Motor neuron (in vitro differentiated cells): ENCODE data around the gene OTUD4. TPM values are rescaled to one million over a fixed set of nuclear protein-coding genes. Genes with fewer than 3 reads are reported as not detected.
"Not testable (repeated sequence)": the region's sequence is repeated elsewhere in the genome, so short reads cannot be mapped to it uniquely, and the experiment has no call there.

Experiments
- ATAC-seq, 8 experiments: fragments of 200-7000 bp; cut with Tn5 transposase; replicated peaks in 6 of 8; 2 replicates each; pipeline ENCODE4 v1.8.0; 2021; ENCODE audit warnings: mild to moderate bottlenecking in 8 of 8, moderate library complexity in 8 of 8
- H3K27ac ChIP-seq, 2 donors: fragments of 250-450 bp; sonication (Bioruptor Pico); 2 replicates each; pipeline ENCODE4 v1.9.0; 2021; ENCODE audit warnings: antibody characterized with exemption in 2 of 2, mild to moderate bottlenecking in 2 of 2, moderate library complexity in 1 of 2
- H3K4me1 ChIP-seq, 2 donors: fragments of 250-450 bp; sonication (Bioruptor Pico); replicated peaks in 1 of 2; 2 replicates each; pipeline ENCODE4 v1.6.1; 2021; ENCODE audit warnings: antibody characterized with exemption in 2 of 2, mild to moderate bottlenecking in 2 of 2, moderate library complexity in 1 of 2
- H3K4me3 ChIP-seq, 5 donors: fragments of 250-450 bp; sonication (Bioruptor Pico); 2 replicates each; pipeline ENCODE4 v1.9.0; 2021; ENCODE audit warnings: antibody characterized with exemption in 5 of 5, mild to moderate bottlenecking in 5 of 5, moderate library complexity in 4 of 5
- WGBS, 10 experiments: fragments of 450-650 bp; shearing (Covaris generic); methylation state at CpG; one replicate each; pipeline ENCODE4 v1.0.0; 2022; 5-methylcytosine and 5-hydroxymethylcytosine counted together
- in situ Hi-C, 9 experiments: fragments of 400-800 bp; cut with MboI; loops; one replicate each; pipeline ENCODE4 v1.15.0; 2021; ENCODE audit warnings: low sequenced_read_pairs in 9 of 9, low pct_unique_long_range_greater_than_20kb in 2 of 9; ENCODE audit not compliant: unreplicated experiment in 9 of 9
- total RNA-seq, 8 experiments: library from RNA; unstranded; fragments of 300-600 nt; gene quantifications; 2 replicates each; pipeline versions ENCODE4 v1.2.3 to v1.2.4, GENCODE V29; 2022

The OTUD4 gene
- total RNA-seq, 8 experiments from 2014 or later = 17.4 to 52.4 (median 21.5) TPM

DNA sequence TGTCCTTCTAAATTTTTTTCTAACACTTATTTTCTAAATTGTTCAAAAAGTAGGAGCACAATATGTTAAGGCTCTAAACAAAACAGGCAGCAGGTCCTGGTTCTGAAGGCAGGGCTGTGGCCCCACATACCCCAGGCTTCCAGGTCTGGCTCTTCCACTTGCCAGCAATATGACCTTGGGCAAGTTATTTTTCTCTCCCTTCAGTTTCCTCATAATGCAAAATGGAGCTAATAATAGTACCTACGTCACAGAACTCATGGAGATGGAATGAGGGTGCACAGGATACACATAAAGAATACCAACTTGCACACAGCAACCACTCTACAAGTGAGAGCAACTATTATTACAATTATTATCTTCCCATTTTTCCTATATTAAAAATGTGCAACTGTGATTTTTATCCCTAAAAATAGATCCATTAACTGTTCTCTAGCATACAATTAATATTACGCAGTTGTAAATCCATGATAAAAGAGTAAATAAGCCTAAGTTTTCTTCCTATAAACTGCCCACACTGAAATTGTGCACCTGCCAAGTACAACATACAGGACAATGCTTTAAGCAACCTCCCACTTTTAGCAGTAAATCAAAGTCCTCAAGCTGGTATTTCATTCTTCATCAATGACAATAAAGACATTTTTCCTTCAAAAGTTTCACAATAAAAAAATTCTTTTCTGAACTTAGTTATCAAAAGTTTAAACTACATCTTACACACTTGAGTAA lies 27.0 kb downstream of the OTUD4 start:
- ATAC-seq = no peak
- no peaks in the 10 kb centered on the region for H3K4me1 ChIP-seq
- no peak overlapping the region for H3K27ac ChIP-seq
- no peak overlapping the region for H3K4me3 ChIP-seq
- WGBS, 10 experiments = 67 to 100% (median 100%) methylated on average over 1 to 2 of the region's 2 CpGs; no CpG with 5 or more reads in 1 of the 10 experiments
- in situ Hi-C loops = no loop called here

- ATAC-seq = no peak
- in situ Hi-C loops = no loop called here
- 88 to 100% (median 100%) methylated on average over 1 to 3 of the region's 3 CpGs; no CpG with 5 or more reads in 2 of the 10 experiments for WGBS, 10 experiments
- no peak overlapping the region for H3K4me3 ChIP-seq
- no peak overlapping the region for H3K27ac ChIP-seq
- H3K4me1 ChIP-seq = no peaks in the 10 kb centered on the region
Observed at GRCh38 chr4:145148980-145149379, 31.4 kb downstream of the OTUD4 start.

- H3K4me3 ChIP-seq, H3K4me1 ChIP-seq, in situ Hi-C loops, H3K27ac ChIP-seq: not testable (repeated sequence)
- WGBS, 10 experiments = 100% methylated on average over 1 of the region's 1 CpG; no CpG with 5 or more reads in 9 of the 10 experiments
- ATAC-seq = peak in 3 of 8 experiments; percentile 17 to 31 (median 17)
Observed at GRCh38 chr4:145136219-145136618, 44.2 kb downstream of the OTUD4 start.

GRCh38 chr4:145132511-145133098 lies 47.8 kb downstream of the OTUD4 start:
- in situ Hi-C loops = no loop called here
- Histone ChIP-seq H3K4me3 (no peak overlapping the region), H3K27ac (no peak overlapping the region), H3K4me1 (no peaks in the 10 kb centered on the region)
- ATAC-seq = no peak
- WGBS, 10 experiments = 73 to 100% (median 92%) methylated on average over 1 to 5 of the region's 5 CpGs

GRCh38 chr4:145131848-145132247 lies 48.5 kb downstream of the OTUD4 start:
- 60 to 100% (median 92%) methylated on average over 1 to 11 of the region's 12 CpGs; no CpG with 5 or more reads in 1 of the 10 experiments for WGBS, 10 experiments
- Histone ChIP-seq H3K27ac (no peak overlapping the region), H3K4me3 (no peak overlapping the region), H3K4me1 (no peaks in the 10 kb centered on the region)
- no peak for ATAC-seq
- in situ Hi-C loops = no loop called here

- WGBS, 10 experiments = 0 to 90% (median 69%) methylated on average over 1 to 2 of the region's 2 CpGs; no CpG with 5 or more reads in 2 of the 10 experiments
- peak in 4 of 8 experiments; percentile 15 to 74 (median 65) for ATAC-seq
- H3K27ac ChIP-seq = no peak overlapping the region
Observed at GRCh38 chr4:145130788-145131399, 49.5 kb downstream of the OTUD4 start.

GRCh38 chr4:145130130-145130529 lies 50.3 kb downstream of the OTUD4 start:
- in situ Hi-C loops = no loop called here
- ATAC-seq = peak in 1 of 8 experiments; percentile 7
- H3K27ac ChIP-seq = no peak overlapping the region
- H3K4me1 ChIP-seq = no peaks in the 10 kb centered on the region
- H3K4me3 ChIP-seq = no peak overlapping the region

More at GRCh38 chr4:145130788-145131399, 49.5 kb downstream of the OTUD4 start:
- Histone ChIP-seq H3K4me3 (no peak overlapping the region), H3K4me1 (no peaks in the 10 kb centered on the region)
- in situ Hi-C loops = no loop called here

GRCh38 chr4:145125396-145125795 lies 55.0 kb downstream of the OTUD4 start:
- 92 to 100% (median 100%) methylated on average over 1 to 2 of the region's 2 CpGs; no CpG with 5 or more reads in 2 of the 10 experiments for WGBS, 10 experiments
- no peaks in the 10 kb centered on the region for H3K4me1 ChIP-seq
- no peak for ATAC-seq
- H3K27ac ChIP-seq = no peak overlapping the region
- H3K4me3 ChIP-seq = no peak overlapping the region
- in situ Hi-C loops = no loop called here

- no peak for ATAC-seq
- in situ Hi-C loops = no loop called here
- no peak overlapping the region for H3K27ac ChIP-seq
- H3K4me1 ChIP-seq = no peaks in the 10 kb centered on the region
- no peak overlapping the region for H3K4me3 ChIP-seq
Observed at GRCh38 chr4:145108128-145108527, 72.3 kb downstream of the OTUD4 start.

GRCh38 chr4:145107126-145107525 lies 73.3 kb downstream of the OTUD4 start:
- Histone ChIP-seq H3K27ac (no peak overlapping the region), H3K4me1 (no peaks in the 10 kb centered on the region), H3K4me3 (no peak overlapping the region)
- 46 to 100% (median 84%) methylated on average over 1 to 2 of the region's 2 CpGs for WGBS, 10 experiments
- ATAC-seq = no peak
- in situ Hi-C loops = no loop called here

DNA sequence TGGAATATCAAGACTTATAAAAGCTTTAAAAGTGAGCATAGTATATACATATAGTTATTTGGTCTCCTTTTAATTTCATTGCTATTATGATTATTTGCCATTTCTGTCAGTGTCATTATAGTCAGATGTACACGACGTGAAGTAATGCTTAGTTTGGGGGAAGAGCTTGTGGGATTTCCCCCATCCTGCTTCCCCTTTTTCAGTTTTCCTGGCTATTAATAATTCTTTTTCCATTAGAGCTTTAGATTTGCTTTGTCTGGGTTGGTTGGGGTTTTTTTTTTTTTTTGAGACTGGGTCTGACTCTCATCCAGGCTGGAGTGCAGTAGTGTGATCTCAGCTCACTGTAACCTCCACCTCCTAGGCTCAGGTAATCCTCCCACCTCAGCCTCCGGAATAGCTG lies 76.9 kb downstream of the OTUD4 start:
- Histone ChIP-seq H3K4me1 (peaks cover 0 to 17% of the 10 kb centered on the region in 2 donors), H3K27ac (no peak overlapping the region), H3K4me3 (no peak overlapping the region)
- ATAC-seq = no peak
- in situ Hi-C loops = no loop called here
- WGBS, 10 experiments = 94 to 100% (median 100%) methylated on average over 1 to 3 of the region's 3 CpGs; no CpG with 5 or more reads in 2 of the 10 experiments

DNA sequence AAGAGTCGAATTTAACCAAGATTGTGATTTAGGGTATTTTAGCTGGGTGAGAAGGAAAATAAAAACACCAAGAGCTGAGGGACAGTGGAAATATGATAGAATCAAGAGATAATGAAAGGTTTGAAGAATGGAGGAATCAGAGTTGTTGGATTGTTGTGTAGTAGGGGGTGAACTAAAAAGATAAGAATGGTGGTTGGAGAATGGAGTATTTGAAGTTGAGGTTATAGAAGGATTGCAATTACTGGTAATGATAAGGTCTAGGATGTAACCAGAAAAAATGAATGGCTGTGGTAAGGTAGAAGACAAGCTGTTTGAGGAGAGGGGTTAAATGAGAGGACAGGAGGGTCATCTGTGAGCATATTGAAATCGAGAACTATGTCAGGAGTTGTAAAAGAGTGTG lies 77.8 kb downstream of the OTUD4 start:
- Histone ChIP-seq H3K27ac (no peak overlapping the region), H3K4me3 (no peak overlapping the region), H3K4me1 (peaks cover 0 to 17% of the 10 kb centered on the region in 2 donors)
- WGBS, 10 experiments = 56 to 100% (median 91%) methylated on average over 1 to 2 of the region's 2 CpGs
- ATAC-seq = no peak
- in situ Hi-C loops = no loop called here

GRCh38 chr4:145101091-145101490 lies 79.3 kb downstream of the OTUD4 start:
- in situ Hi-C loops = no loop called here
- WGBS, 10 experiments = 83 to 100% (median 100%) methylated on average over 1 of the region's 1 CpG; no CpG with 5 or more reads in 2 of the 10 experiments
- H3K4me3 ChIP-seq = no peak overlapping the region
- no peak overlapping the region for H3K27ac ChIP-seq
- H3K4me1 ChIP-seq = peaks cover 4 to 23% of the 10 kb centered on the region in 2 donors
- no peak for ATAC-seq
